ENCODE data around the gene ARHGAP31. TPM values are rescaled to one million over a fixed set of nuclear protein-coding genes. Genes with fewer than 3 reads are reported as not detected.

Gene ARHGAP31
- total and polyA plus RNA-seq, 10 of the 15 experiments (the other 5 are each of a cell fraction or from before 2014, with no cell fraction given), result 0.97 to 29.8 (median 10.3) TPM

DNA sequence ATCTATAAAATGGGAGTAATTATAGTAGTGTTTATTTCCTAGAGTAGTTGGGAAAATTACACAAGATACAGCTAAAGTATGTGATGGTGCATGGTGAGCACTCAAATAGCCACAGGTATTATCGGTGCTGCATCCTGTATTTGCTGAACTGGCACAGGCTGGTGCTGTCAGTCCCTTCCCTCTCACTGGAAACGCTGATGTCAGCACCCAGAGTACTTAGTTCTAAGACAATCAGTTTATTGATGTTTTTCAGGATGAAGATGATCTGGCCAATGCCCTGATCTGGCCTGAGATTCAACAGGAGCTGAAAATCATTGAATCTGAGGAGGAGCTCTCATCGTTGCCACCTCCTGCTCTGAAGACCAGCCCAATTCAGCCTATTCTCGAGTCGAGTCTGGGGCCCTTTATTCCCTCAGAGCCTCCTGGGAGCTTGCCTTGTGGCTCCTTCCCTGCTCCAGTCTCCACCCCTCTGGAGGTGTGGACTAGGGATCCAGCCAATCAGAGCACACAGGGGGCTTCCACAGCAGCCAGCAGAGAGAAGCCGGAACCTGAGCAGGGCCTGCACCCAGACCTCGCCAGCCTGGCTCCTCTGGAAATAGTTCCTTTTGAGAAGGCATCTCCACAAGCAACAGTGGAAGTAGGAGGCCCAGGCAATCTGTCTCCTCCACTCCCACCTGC is 119.6 kb downstream of the ARHGAP31 start (continued):
- TF ChIP-seq TARDBP (IDR thresholded peaks at IDR 0.05; ENCODE audit: borderline replicate concordance), result no peak
- no peak for TF ChIP-seq ZNF217 (IDR thresholded peaks at IDR 0.05)
- no peak for TF ChIP-seq BRCA1 (IDR thresholded peaks at IDR 0.05; ENCODE audit: low read depth, low read length)
- TF ChIP-seq, protein P1, sequence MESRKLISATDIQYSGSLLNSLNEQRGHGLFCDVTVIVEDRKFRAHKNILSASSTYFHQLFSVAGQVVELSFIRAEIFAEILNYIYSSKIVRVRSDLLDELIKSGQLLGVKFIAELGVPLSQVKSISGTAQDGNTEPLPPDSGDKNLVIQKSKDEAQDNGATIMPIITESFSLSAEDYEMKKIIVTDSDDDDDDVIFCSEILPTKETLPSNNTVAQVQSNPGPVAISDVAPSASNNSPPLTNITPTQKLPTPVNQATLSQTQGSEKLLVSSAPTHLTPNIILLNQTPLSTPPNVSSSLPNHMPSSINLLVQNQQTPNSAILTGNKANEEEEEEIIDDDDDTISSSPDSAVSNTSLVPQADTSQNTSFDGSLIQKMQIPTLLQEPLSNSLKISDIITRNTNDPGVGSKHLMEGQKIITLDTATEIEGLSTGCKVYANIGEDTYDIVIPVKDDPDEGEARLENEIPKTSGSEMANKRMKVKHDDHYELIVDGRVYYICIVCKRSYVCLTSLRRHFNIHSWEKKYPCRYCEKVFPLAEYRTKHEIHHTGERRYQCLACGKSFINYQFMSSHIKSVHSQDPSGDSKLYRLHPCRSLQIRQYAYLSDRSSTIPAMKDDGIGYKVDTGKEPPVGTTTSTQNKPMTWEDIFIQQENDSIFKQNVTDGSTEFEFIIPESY (IDR thresholded peaks at IDR 0.05), result no peak

- H3K4me3 ChIP-seq, result no peak overlapping the region
- intact Hi-C loops (cut with micrococcal nuclease; ENCODE audit: unreplicated experiment) (no loop called here), in situ Hi-C loops (cut with MboI) (no loop called here)
- ATAC-seq, result no peak
- H2AFZ ChIP-seq (ENCODE audit: control insufficient read depth, low read depth, low read length), result no peak overlapping the region
- SMC1A ChIA-PET (ENCODE audit: uncharacterized antibody, unreplicated experiment), result interaction anchor here (1.2 kb wide), 1 partner anchor 279 kb away, joined by 4 read pairs; no protein-coding TSS in a partner anchor
- no TSS peak for BruUV-seq (replicated peaks)
- H3K36me3 ChIP-seq (ENCODE audit: control insufficient read depth in 2 of 2, insufficient read depth in 2 of 2, low read length in 1 of 2), result peaks cover 5 to 8% of the 10 kb centered on the region in 2 experiments; a peak in 3 of 4 replicates
- FAIRE-seq, result no peak
- no peaks in the 10 kb centered on the region for H4K20me1 ChIP-seq (ENCODE audit: control insufficient read depth, insufficient read depth)
- no peaks in the 10 kb centered on the region for H3K27me3 ChIP-seq (replicated peaks in 1 of 2; ENCODE audit: control insufficient read depth in 2 of 2, insufficient read depth in 2 of 2, low read length in 1 of 2)
- no peak overlapping the region for H3K27ac ChIP-seq (ENCODE audit: control insufficient read depth, insufficient read depth)
- H3K79me2 ChIP-seq (ENCODE audit: control insufficient read depth, insufficient read depth, low read length), result no peaks in the 10 kb centered on the region
- no peak for DNase-seq (ENCODE audit: low read depth, low spot score)
- RAD21 ChIA-PET (ENCODE audit: unreplicated experiment), result no interaction called here
- CTCF ChIA-PET, result interaction anchor here (1.2 to 1.6 kb wide), 2 partner anchors 19 to 21 kb away, joined by 3 read pairs; no protein-coding TSS in a partner anchor
- POLR2A ChIA-PET, result no interaction called here
- no peak overlapping the region for H3K9ac ChIP-seq (ENCODE audit: control insufficient read depth, insufficient read depth, low read length)
- H3K4me2 ChIP-seq (ENCODE audit: control insufficient read depth, insufficient read depth), result no peak overlapping the region
- 90% methylated on average over 1 of the region's 1 CpG for WGBS (ENCODE audit: insufficient coverage, insufficient replicate concordance, low lambda C conversion rate, missing lambda C conversion rate)
- no peaks in the 10 kb centered on the region for H3K9me3 ChIP-seq (replicated peaks; ENCODE audit: control insufficient read depth, insufficient read depth, low read length)
- H3K4me1 ChIP-seq (ENCODE audit: control insufficient read depth, insufficient read depth, low read length), result no peaks in the 10 kb centered on the region
- TF ChIP-seq SMAD1 (IDR thresholded peaks at IDR 0.05; ENCODE audit: low read depth, partially characterized antibody) (no peak), RFX5 (IDR thresholded peaks at IDR 0.05; ENCODE audit: low read depth, low read length) (no peak), EGR1 (IDR thresholded peaks at IDR 0.05; ENCODE audit: borderline replicate concordance in 1 of 2, low read depth in 2 of 2, low read length in 2 of 2) (no peak), YBX1 (IDR thresholded peaks at IDR 0.05) (no peak), LARP7 (IDR thresholded peaks at IDR 0.05) (no peak), POLR2AphosphoS2 (IDR thresholded peaks at IDR 0.05; ENCODE audit: low read depth, low read length) (no peak), ZNF207 (IDR thresholded peaks at IDR 0.05; ENCODE audit: borderline replicate concordance) (no peak), GATAD2B (conservative IDR thresholded peaks at IDR 0.05; ENCODE audit: low read depth) (no peak)
- TF ChIP-seq, protein P2, sequence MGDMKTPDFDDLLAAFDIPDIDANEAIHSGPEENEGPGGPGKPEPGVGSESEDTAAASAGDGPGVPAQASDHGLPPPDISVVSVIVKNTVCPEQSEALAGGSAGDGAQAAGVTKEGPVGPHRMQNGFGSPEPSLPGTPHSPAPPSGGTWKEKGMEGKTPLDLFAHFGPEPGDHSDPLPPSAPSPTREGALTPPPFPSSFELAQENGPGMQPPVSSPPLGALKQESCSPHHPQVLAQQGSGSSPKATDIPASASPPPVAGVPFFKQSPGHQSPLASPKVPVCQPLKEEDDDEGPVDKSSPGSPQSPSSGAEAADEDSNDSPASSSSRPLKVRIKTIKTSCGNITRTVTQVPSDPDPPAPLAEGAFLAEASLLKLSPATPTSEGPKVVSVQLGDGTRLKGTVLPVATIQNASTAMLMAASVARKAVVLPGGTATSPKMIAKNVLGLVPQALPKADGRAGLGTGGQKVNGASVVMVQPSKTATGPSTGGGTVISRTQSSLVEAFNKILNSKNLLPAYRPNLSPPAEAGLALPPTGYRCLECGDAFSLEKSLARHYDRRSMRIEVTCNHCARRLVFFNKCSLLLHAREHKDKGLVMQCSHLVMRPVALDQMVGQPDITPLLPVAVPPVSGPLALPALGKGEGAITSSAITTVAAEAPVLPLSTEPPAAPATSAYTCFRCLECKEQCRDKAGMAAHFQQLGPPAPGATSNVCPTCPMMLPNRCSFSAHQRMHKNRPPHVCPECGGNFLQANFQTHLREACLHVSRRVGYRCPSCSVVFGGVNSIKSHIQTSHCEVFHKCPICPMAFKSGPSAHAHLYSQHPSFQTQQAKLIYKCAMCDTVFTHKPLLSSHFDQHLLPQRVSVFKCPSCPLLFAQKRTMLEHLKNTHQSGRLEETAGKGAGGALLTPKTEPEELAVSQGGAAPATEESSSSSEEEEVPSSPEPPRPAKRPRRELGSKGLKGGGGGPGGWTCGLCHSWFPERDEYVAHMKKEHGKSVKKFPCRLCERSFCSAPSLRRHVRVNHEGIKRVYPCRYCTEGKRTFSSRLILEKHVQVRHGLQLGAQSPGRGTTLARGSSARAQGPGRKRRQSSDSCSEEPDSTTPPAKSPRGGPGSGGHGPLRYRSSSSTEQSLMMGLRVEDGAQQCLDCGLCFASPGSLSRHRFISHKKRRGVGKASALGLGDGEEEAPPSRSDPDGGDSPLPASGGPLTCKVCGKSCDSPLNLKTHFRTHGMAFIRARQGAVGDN (IDR thresholded peaks at IDR 0.05), result no peak
- TF ChIP-seq, protein P3, sequence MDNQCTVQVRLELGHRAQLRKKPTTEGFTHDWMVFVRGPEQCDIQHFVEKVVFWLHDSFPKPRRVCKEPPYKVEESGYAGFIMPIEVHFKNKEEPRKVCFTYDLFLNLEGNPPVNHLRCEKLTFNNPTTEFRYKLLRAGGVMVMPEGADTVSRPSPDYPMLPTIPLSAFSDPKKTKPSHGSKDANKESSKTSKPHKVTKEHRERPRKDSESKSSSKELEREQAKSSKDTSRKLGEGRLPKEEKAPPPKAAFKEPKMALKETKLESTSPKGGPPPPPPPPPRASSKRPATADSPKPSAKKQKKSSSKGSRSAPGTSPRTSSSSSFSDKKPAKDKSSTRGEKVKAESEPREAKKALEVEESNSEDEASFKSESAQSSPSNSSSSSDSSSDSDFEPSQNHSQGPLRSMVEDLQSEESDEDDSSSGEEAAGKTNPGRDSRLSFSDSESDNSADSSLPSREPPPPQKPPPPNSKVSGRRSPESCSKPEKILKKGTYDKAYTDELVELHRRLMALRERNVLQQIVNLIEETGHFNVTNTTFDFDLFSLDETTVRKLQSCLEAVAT (IDR thresholded peaks at IDR 0.05), result no peak
These were observed 122.7 kb downstream of the ARHGAP31 start for GRCh38 chr3:119416873-119417272.
